Smooth muscle cell of the brain vasculature (primary cell): ENCODE data around the gene GRM7.
A peak's percentile ranks its signal among the peaks of the same experiment; 100 is the strongest.

Experiments
- DNase-seq: peaks from one replicate; pipeline ENCODE4 v3.0.0-alpha.2; 2012; ENCODE audit warnings: low read depth, low spot score

Gene GRM7

GRCh38 chr3:7657214-7658112, 796.5 kb downstream of the GRM7 start:
- DNase-seq: no peak

GRCh38 chr3:7658294-7658693, 797.4 kb downstream of the GRM7 start:
- DNase-seq: no peak

- no peak for DNase-seq
Observed at GRCh38 chr3:7659079-7659478, 798.2 kb downstream of the GRM7 start.

- no peak for DNase-seq
Observed at GRCh38 chr3:7663771-7664170, 802.9 kb downstream of the GRM7 start.

- no peak for DNase-seq
Observed at GRCh38 chr3:7667774-7668173, 806.9 kb downstream of the GRM7 start.

- no peak for DNase-seq
Observed at GRCh38 chr3:7669641-7670040, 808.7 kb downstream of the GRM7 start.

GRCh38 chr3:7678521-7678920, 817.6 kb downstream of the GRM7 start:
- no peak for DNase-seq

GRCh38 chr3:7682822-7683229, 821.9 kb downstream of the GRM7 start:
- DNase-seq: peak; percentile 26

GRCh38 chr3:7683426-7683825, 822.5 kb downstream of the GRM7 start:
- DNase-seq: no peak

GRCh38 chr3:7684182-7684715, 823.3 kb downstream of the GRM7 start:
- DNase-seq: no peak

- no peak for DNase-seq
Observed at GRCh38 chr3:7687428-7688147, 826.7 kb downstream of the GRM7 start.

GRCh38 chr3:7692866-7693265, 832.0 kb downstream of the GRM7 start:
- no peak for DNase-seq

- DNase-seq: no peak
Observed at GRCh38 chr3:7693976-7694375, 833.1 kb downstream of the GRM7 start.

- no peak for DNase-seq
Observed at GRCh38 chr3:7695049-7695448, 834.1 kb downstream of the GRM7 start.

GRCh38 chr3:7696320-7696719, 835.4 kb downstream of the GRM7 start:
- DNase-seq: no peak

GRCh38 chr3:7697548-7697947, 836.6 kb downstream of the GRM7 start:
- no peak for DNase-seq

- no peak for DNase-seq
Observed at GRCh38 chr3:7700539-7700938, 839.6 kb downstream of the GRM7 start.

- DNase-seq: no peak
Observed at GRCh38 chr3:7700977-7701376, 840.1 kb downstream of the GRM7 start.

- no peak for DNase-seq
Observed at GRCh38 chr3:7707187-7707586, 846.3 kb downstream of the GRM7 start.

- DNase-seq: no peak
Observed at GRCh38 chr3:7709376-7710082, 848.6 kb downstream of the GRM7 start.

GRCh38 chr3:7710284-7710683, 849.4 kb downstream of the GRM7 start:
- DNase-seq: no peak

GRCh38 chr3:7713724-7714123, 852.8 kb downstream of the GRM7 start:
- DNase-seq: no peak
